ENCODE measurements around the gene FCRL6.

Gene FCRL6

DNA sequence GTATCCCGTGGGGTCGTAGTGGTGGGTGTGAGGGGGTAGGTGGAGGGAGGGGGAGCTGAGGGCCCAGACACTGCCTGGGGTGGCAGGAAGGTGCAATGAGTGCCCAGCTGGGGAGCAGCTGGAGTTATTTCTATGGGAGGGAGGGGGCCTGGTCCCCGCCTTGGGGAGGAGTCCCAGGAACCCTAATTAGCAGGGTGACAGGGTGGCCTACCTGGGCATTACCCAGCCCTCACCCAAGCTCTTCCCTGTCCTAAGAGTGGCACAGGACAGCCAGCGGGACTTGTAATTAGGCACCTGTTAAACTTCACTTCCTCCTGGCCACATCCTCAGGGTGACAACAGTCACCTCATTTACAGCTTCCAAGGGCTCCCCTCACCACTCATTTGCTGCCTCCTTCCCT, 60.4 kb downstream of the FCRL6 start, which contains the start of gene VSIG8:
VSIG8 (minus strand) TSS at position 101 of the 400 bp plus-strand sequence. CDS start 136 bp downstream, outside the sequence.
- DNase-seq (ENCODE audit: low read depth in 3 of 3) = no peak

- DNase-seq (ENCODE audit: low read depth in 3 of 3) = no peak
Measured at GRCh38 chr1:159864262-159864661, 62.1 kb downstream of the FCRL6 start.

All from stimulated activated CD4-positive, alpha-beta T cell treated with anti-CD3 and anti-CD28 coated beads, TNF-alpha, amount 100 ng/mL, for 48 hours (primary cell).